A549 (cell line): ENCODE data around the gene HOXC11. TPM values are rescaled to one million over a fixed set of nuclear protein-coding genes. Genes with fewer than 3 reads are reported as not detected.

ENCODE experiments used
- ATAC-seq, 2 experiments: fragments of 200-7000 bp in 1 of 2; fragments of >200 bp in 1 of 2; cut with Nextera tagmentation in 1 of 2; cut with Tn5 transposase in 1 of 2; 3 replicates each; pipeline versions ENCODE4 v1.8.0 to v1.9.1; 2018 to 2020; ENCODE audit warnings: mild to moderate bottlenecking in 1 of 2, moderate library complexity in 1 of 2
- CTCF ChIA-PET: fragments of 300-600 bp; sonication (Branson Sonifier 250); formaldehyde crosslinking; extraction: SDS; loops from one replicate; lab custom pipeline; 2021; ENCODE audit warnings: antibody characterized with exemption, inconsistent platforms; lab: Yijun Ruan, JAX
- POLR2A ChIA-PET: fragments of 350-600 bp; formaldehyde crosslinking; extraction: SDS; loops from one replicate; lab custom pipeline; 2021; ENCODE audit warnings: antibody characterized with exemption, inconsistent platforms; lab: Yijun Ruan, JAX
- DNase-seq, 2 experiments: peaks; one replicate each; pipeline versions ENCODE4 v3.0.0 to v3.0.0-alpha.2; 2011 to 2016; ENCODE audit warnings: low read depth in 1 of 2, low spot score in 1 of 2
- FAIRE-seq: peaks from 2 replicates; lab custom pipeline; 2011; peaks lifted over from hg19 to GRCh38; lab: Jason Lieb, UNC
- H3K27ac ChIP-seq, 2 experiments: fragments of >200 bp; sonication (Bioruptor Twin); formaldehyde crosslinking; 3 replicates each; pipeline ENCODE4 v1.5.1; 2016 to 2017
- H3K4me1 ChIP-seq: fragments of >200 bp; sonication (Bioruptor Twin); formaldehyde crosslinking; 3 replicates; pipeline ENCODE4 v1.6.1; 2016
- H3K4me2 ChIP-seq: fragments of >200 bp; sonication (Bioruptor Twin); formaldehyde crosslinking; 3 replicates; pipeline ENCODE4 v1.6.1; 2016
- H3K4me3 ChIP-seq: fragments of >200 bp; sonication (Bioruptor Twin); formaldehyde crosslinking; 3 replicates; pipeline ENCODE4 v1.5.1; 2016
- H3K9me3 ChIP-seq: fragments of >200 bp; sonication (Bioruptor Twin); formaldehyde crosslinking; 3 replicates; pipeline ENCODE4 v1.6.1; 2016
- BHLHE40 ChIP-seq: IDR thresholded peaks from 2 replicates; pipeline ENCODE4 v1.6.1; 2012; ENCODE audit warnings: low read depth, low read length, inconsistent platforms
- EHF ChIP-seq: fragments of 250-450 bp; sonication (Bioruptor Pico); IDR thresholded peaks from 2 replicates; pipeline ENCODE4 v1.5.0; 2020; ENCODE audit warnings: mild to moderate bottlenecking
- EHMT2 ChIP-seq: fragments of 200-600 bp; sonication (generic); IDR thresholded peaks from 2 replicates; pipeline ENCODE4 v1.6.1; 2016; ENCODE audit warnings: antibody characterized with exemption, low read depth, mild to moderate bottlenecking, moderate library complexity
- FOSB ChIP-seq: fragments of 250-450 bp; sonication (Bioruptor Pico); IDR thresholded peaks from 2 replicates; pipeline ENCODE4 v1.5.0; 2020; ENCODE audit warnings: mild to moderate bottlenecking, moderate library complexity
- FOSL2 ChIP-seq, 2 experiments: fragments of 450-650 bp in 1 of 2; fragments of >200 bp in 1 of 2; sonication (Bioruptor Twin) in 1 of 2; formaldehyde crosslinking; IDR thresholded peaks; 2 replicates each; pipeline versions ENCODE4 v1.5.0 to v1.6.1; 2016 to 2020; ENCODE audit warnings: mild to moderate bottlenecking in 1 of 2, moderate library complexity in 1 of 2
- GATA3 ChIP-seq: IDR thresholded peaks from 2 replicates; pipeline ENCODE4 v1.6.1; 2012; ENCODE audit warnings: borderline replicate concordance
- MAFK ChIP-seq: fragments of 450-650 bp; IDR thresholded peaks from 2 replicates; pipeline ENCODE4 v1.6.1; 2014; ENCODE audit not compliant: partially characterized antibody
- MAX ChIP-seq: IDR thresholded peaks from 2 replicates; pipeline ENCODE4 v1.6.1; 2012
- MAZ ChIP-seq: fragments of 150-350 bp; IDR thresholded peaks from 2 replicates; pipeline ENCODE4 v1.6.1; 2014; ENCODE audit warnings: antibody characterized with exemption, low read depth, low read length, borderline replicate concordance
- NFE2L2 ChIP-seq: fragments of 150-350 bp; conservative IDR thresholded peaks from 2 replicates; pipeline ENCODE4 v1.6.1; 2014; ENCODE audit warnings: low read length
- PHF8 ChIP-seq: fragments of 200-600 bp; sonication (generic); IDR thresholded peaks from 2 replicates; pipeline ENCODE4 v1.6.1; 2016; ENCODE audit warnings: low read depth, mild to moderate bottlenecking, antibody characterized with exemption, moderate library complexity, borderline replicate concordance
- RFX5 ChIP-seq: fragments of 450-650 bp; IDR thresholded peaks from 2 replicates; pipeline ENCODE4 v1.7.1; 2014; ENCODE audit warnings: antibody characterized with exemption, mild to moderate bottlenecking, moderate library complexity
- TP53 ChIP-seq: fragments of 250-450 bp; sonication (Bioruptor Pico); IDR thresholded peaks from 2 replicates; pipeline ENCODE4 v1.5.0; 2021; ENCODE audit warnings: mild to moderate bottlenecking, moderate library complexity
- ZC3H11A ChIP-seq: fragments of 450-650 bp; IDR thresholded peaks from 2 replicates; pipeline ENCODE4 v1.6.1; 2014; ENCODE audit warnings: antibody characterized with exemption, mild to moderate bottlenecking
- WGBS: methylation state at CpG from one replicate; pipeline ENCODE4 v1.1.6; 2017; ENCODE audit errors: missing lambda C conversion rate; 5-methylcytosine and 5-hydroxymethylcytosine counted together
- polyA plus RNA-seq, 4 experiments: library from polyadenylated mRNA; depleted of rRNA in 3 of 4; stranded (reverse); fragments of >200 nt; fragmentation: RNase III in 1 of 4; extraction: RNeasy Plus Mini Kit Qiagen cat#74134 plus additional on column Dnase treatment in 1 of 4; gene quantifications; 2 replicates in 3 of 4; 3 replicates in 1 of 4; pipeline ENCODE4 v1.2.3, GENCODE V29; 2011 to 2017
- TF ChIP-seq, protein P1 (sequence below): fragments of 450-650 bp; IDR thresholded peaks from 2 replicates; pipeline ENCODE4 v1.6.1; 2014; ENCODE audit warnings: antibody characterized with exemption
- TF ChIP-seq, protein P2 (sequence below): fragments of >200 bp; sonication (Bioruptor Twin); formaldehyde crosslinking; IDR thresholded peaks from 3 replicates; pipeline ENCODE4 v1.6.1; 2016

The HOXC11 gene
- polyA plus RNA-seq, 2 of the 4 experiments (the other 2 are of a cell fraction) = 0.45 to 0.58 TPM

GRCh38 chr12:53982648-53983567 is 10.0 kb downstream of the HOXC11 start:
- DNase-seq (no peak), ATAC-seq (no peak), FAIRE-seq (no peak)
- POLR2A ChIA-PET = no interaction called here
- Histone ChIP-seq H3K9me3 (no peaks in the 10 kb centered on the region), H3K27ac (no peak overlapping the region), H3K4me3 (no peak overlapping the region), H3K4me2 (no peak overlapping the region), H3K4me1 (peaks cover 26% of the 10 kb centered on the region)
- WGBS = 88% methylated on average over 26 of the region's 26 CpGs
- CTCF ChIA-PET = no interaction called here
- TF ChIP-seq TP53 (CRISPR knock-in tag) (no peak), ZC3H11A (no peak), MAFK (no peak), MAX (no peak), BHLHE40 (no peak), FOSB (no peak)
- TF ChIP-seq, protein P1, sequence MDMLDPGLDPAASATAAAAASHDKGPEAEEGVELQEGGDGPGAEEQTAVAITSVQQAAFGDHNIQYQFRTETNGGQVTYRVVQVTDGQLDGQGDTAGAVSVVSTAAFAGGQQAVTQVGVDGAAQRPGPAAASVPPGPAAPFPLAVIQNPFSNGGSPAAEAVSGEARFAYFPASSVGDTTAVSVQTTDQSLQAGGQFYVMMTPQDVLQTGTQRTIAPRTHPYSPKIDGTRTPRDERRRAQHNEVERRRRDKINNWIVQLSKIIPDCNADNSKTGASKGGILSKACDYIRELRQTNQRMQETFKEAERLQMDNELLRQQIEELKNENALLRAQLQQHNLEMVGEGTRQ = no peak
- TF ChIP-seq, protein P2, sequence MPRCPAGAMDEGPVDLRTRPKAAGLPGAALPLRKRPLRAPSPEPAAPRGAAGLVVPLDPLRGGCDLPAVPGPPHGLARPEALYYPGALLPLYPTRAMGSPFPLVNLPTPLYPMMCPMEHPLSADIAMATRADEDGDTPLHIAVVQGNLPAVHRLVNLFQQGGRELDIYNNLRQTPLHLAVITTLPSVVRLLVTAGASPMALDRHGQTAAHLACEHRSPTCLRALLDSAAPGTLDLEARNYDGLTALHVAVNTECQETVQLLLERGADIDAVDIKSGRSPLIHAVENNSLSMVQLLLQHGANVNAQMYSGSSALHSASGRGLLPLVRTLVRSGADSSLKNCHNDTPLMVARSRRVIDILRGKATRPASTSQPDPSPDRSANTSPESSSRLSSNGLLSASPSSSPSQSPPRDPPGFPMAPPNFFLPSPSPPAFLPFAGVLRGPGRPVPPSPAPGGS = no peak

GRCh38 chr12:53983568-53983949 is 10.6 kb downstream of the HOXC11 start:
- no peak overlapping the region for H3K4me2 ChIP-seq
- no peak overlapping the region for H3K4me3 ChIP-seq
- no peak for DNase-seq
- no peaks in the 10 kb centered on the region for H3K9me3 ChIP-seq
- no peak overlapping the region for H3K27ac ChIP-seq
- WGBS = 91% methylated on average over 17 of the region's 17 CpGs
- ATAC-seq = no peak
- no peak for TF ChIP-seq FOSB
- TF ChIP-seq, all 56 proteins: peak for 0
- CTCF ChIA-PET = interaction anchor here (1.8 to 5.8 kb wide), 7 partner anchors 11 to 239 kb away, joined by 9 to 171 read pairs (median 23); partner anchors contain the start of genes HOXC11, HOXC8 and HOXC9
- peaks cover 21% of the 10 kb centered on the region for H3K4me1 ChIP-seq
- FAIRE-seq = no peak
- POLR2A ChIA-PET = no interaction called here

GRCh38 chr12:53983950-53984572 is 11.1 kb downstream of the HOXC11 start:
- no peak for DNase-seq
- peak overlapping the region; percentile 88 to 89 for H3K27ac ChIP-seq

More at GRCh38 chr12:53983950-53984572, 11.1 kb downstream of the HOXC11 start:
- Histone ChIP-seq H3K4me2 (peak overlapping the region; percentile 98), H3K4me3 (peak overlapping the region; percentile 60), H3K4me1 (peaks cover 20% of the 10 kb centered on the region), H3K9me3 (no peaks in the 10 kb centered on the region)
- ChIA-PET CTCF (interaction anchor here (0.6 to 5.8 kb wide), 31 partner anchors 9 to 358 kb away, joined by 3 to 171 read pairs (median 10); partner anchors contain the start of genes HOTAIR, HOXC11, HOXC12 and HOXC13), POLR2A (interaction anchor here (1.2 kb wide), 3 partner anchors 11 to 223 kb away, joined by 3 to 4 read pairs (median 3); partner anchors contain the start of gene HOXC11)
- TF ChIP-seq PHF8 = no peak
- no peak for TF ChIP-seq EHMT2
- TF ChIP-seq, protein P2 = no peak
- TF ChIP-seq NFE2L2 = no peak
- no peak for TF ChIP-seq MAZ
- no peak for TF ChIP-seq FOSL2 (IDR thresholded peaks at IDR 0.05)
- TF ChIP-seq FOSL2 (CRISPR knock-in tag; IDR thresholded peaks at IDR 0.05) = no peak
- TF ChIP-seq, protein P1 = no peak
- TF ChIP-seq GATA3 = no peak
- no peak for TF ChIP-seq RFX5
- no peak for TF ChIP-seq EHF (CRISPR knock-in tag)
- TF ChIP-seq MAFK = no peak
- WGBS = 87% methylated on average over 30 of the region's 30 CpGs
- FAIRE-seq (no peak), ATAC-seq (no peak)
